ENCODE data around the gene PPP1R1C. TPM values are rescaled to one million over a fixed set of nuclear protein-coding genes. Genes with fewer than 3 reads are reported as not detected.
A peak's percentile ranks its signal among the peaks of the same experiment; 100 is the strongest.
"Not testable (repeated sequence)": the region's sequence is repeated elsewhere in the genome, so short reads cannot be mapped to it uniquely, and the experiment has no call there.

The PPP1R1C gene
- not detected for total RNA-seq

GRCh38 chr2:181985632-181986205 is at the start of gene PPP1R1C:
Gene PPP1R1C (plus strand): TSS chr2:181985853. CDS start chr2:181986111, 258 bp downstream.
- DNase-seq: no peak

- no peak for DNase-seq
Observed at GRCh38 chr2:181937473-181937872, 48.2 kb upstream of the PPP1R1C start.

- no peak for DNase-seq
Observed at GRCh38 chr2:181943411-181944124, 42.1 kb upstream of the PPP1R1C start.

- DNase-seq: no peak
Observed at GRCh38 chr2:181944164-181944913, 41.3 kb upstream of the PPP1R1C start.

GRCh38 chr2:181944914-181945291 is 40.8 kb upstream of the PPP1R1C start:
- no peak for DNase-seq

GRCh38 chr2:181946444-181947127 is 39.1 kb upstream of the PPP1R1C start:
- no peak for DNase-seq

GRCh38 chr2:181947273-181947672 is 38.4 kb upstream of the PPP1R1C start:
- DNase-seq: no peak

- no peak for DNase-seq
Observed at GRCh38 chr2:181948227-181948626, 37.4 kb upstream of the PPP1R1C start.

GRCh38 chr2:181949047-181949446 is 36.6 kb upstream of the PPP1R1C start:
- no peak for DNase-seq

GRCh38 chr2:181952404-181953226 is 33.0 kb upstream of the PPP1R1C start:
- DNase-seq: no peak

- peak; percentile 52 for DNase-seq
Observed at GRCh38 chr2:181953881-181954537, 31.6 kb upstream of the PPP1R1C start.

GRCh38 chr2:181954538-181954883 is 31.1 kb upstream of the PPP1R1C start:
- DNase-seq: no peak

- no peak for DNase-seq
Observed at GRCh38 chr2:181955010-181955409, 30.6 kb upstream of the PPP1R1C start.

GRCh38 chr2:181955866-181956265 is 29.8 kb upstream of the PPP1R1C start:
- DNase-seq: not testable (repeated sequence)

GRCh38 chr2:181957668-181958067 is 28.0 kb upstream of the PPP1R1C start:
- DNase-seq: no peak

- no peak for DNase-seq
Observed at GRCh38 chr2:181958726-181959125, 26.9 kb upstream of the PPP1R1C start.

- no peak for DNase-seq
Observed at GRCh38 chr2:181959508-181959907, 26.1 kb upstream of the PPP1R1C start.

GRCh38 chr2:181961167-181961566 is 24.5 kb upstream of the PPP1R1C start:
- not testable (repeated sequence) for DNase-seq

- DNase-seq: no peak
Observed at GRCh38 chr2:181962142-181962541, 23.5 kb upstream of the PPP1R1C start.

- DNase-seq: no peak
Observed at GRCh38 chr2:181970160-181970794, 15.4 kb upstream of the PPP1R1C start.

GRCh38 chr2:181971032-181971431 is 14.6 kb upstream of the PPP1R1C start:
- no peak for DNase-seq
